HUES48 (cell line): ENCODE results near the gene FAM185A.

Experiments used
- H3K27ac ChIP-seq: one replicate; pipeline ENCODE4 v1.7.0; 2013; ENCODE audit warnings: low read depth, low read length, inconsistent platforms
- H3K27me3 ChIP-seq: 2 replicates; pipeline ENCODE4 v1.6.1; 2013; ENCODE audit warnings: mild to moderate bottlenecking, low read length; ENCODE audit not compliant: control insufficient read depth, insufficient read depth
- H3K36me3 ChIP-seq: 2 replicates; pipeline ENCODE4 v1.6.1; 2013; ENCODE audit warnings: low read length; ENCODE audit not compliant: control insufficient read depth, insufficient read depth
- H3K4me1 ChIP-seq: 2 replicates; pipeline ENCODE4 v1.6.1; 2013; ENCODE audit warnings: mild to moderate bottlenecking, low read length; ENCODE audit not compliant: control insufficient read depth, insufficient read depth
- H3K4me3 ChIP-seq: 2 replicates; pipeline ENCODE4 v1.5.1; 2013; ENCODE audit warnings: mild to moderate bottlenecking, low read depth, low read length
- H3K9ac ChIP-seq: 2 replicates; pipeline ENCODE4 v1.6.1; 2013; ENCODE audit warnings: mild to moderate bottlenecking, low read depth, low read length, moderate library complexity
- H3K9me3 ChIP-seq: 2 replicates; pipeline ENCODE4 v1.6.1; 2013; ENCODE audit warnings: low read length; ENCODE audit not compliant: control insufficient read depth, insufficient read depth

The FAM185A gene

DNA sequence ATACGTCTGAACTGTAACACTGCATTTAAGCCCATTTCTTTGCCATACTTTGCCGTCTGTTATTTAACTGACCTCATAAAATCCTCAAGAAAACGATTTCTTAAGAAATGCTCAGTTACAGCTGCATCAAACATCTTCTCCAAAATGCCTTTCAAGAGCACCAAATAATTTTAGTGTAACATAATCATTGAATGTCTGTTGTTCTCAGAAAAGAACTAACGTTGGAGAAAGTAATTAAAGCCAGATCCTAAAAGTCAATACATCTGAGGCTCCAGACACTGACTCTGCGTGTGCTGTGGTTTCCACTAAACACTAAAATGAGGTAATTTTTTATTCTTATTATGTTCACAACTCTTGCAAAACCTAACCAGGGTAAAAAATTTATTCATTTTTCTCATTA, 100.3 kb downstream of the FAM185A start:
- H3K36me3 ChIP-seq: no peaks in the 10 kb centered on the region
- H3K9me3 ChIP-seq: no peaks in the 10 kb centered on the region
- H3K4me3 ChIP-seq: no peak overlapping the region
- H3K4me1 ChIP-seq: no peaks in the 10 kb centered on the region
- no peak overlapping the region for H3K9ac ChIP-seq
- no peak overlapping the region for H3K27ac ChIP-seq
- no peaks in the 10 kb centered on the region for H3K27me3 ChIP-seq

DNA sequence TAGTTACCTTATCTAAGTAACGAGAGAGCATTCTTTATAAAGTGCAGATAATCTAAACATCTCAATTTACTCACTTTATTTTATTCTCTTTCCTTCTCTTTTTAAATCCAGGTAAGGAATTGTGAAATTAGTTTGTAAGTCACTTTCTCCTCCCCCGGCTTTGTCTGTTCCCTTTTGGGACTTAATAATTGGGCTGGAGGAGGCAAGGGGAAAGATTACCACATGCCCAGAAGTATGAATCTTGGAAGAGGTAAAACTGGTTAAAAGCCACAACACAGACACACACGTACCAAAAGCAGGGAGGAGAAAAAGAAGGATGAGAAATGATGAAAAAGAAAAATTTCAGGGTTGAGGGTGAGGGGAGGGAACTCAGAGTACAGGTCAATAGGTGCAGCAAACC, 100.7 kb downstream of the FAM185A start:
- H3K27me3 ChIP-seq: no peaks in the 10 kb centered on the region
- no peaks in the 10 kb centered on the region for H3K9me3 ChIP-seq
- no peak overlapping the region for H3K4me3 ChIP-seq
- no peaks in the 10 kb centered on the region for H3K36me3 ChIP-seq
- no peak overlapping the region for H3K9ac ChIP-seq
- H3K4me1 ChIP-seq: no peaks in the 10 kb centered on the region
- no peak overlapping the region for H3K27ac ChIP-seq

DNA sequence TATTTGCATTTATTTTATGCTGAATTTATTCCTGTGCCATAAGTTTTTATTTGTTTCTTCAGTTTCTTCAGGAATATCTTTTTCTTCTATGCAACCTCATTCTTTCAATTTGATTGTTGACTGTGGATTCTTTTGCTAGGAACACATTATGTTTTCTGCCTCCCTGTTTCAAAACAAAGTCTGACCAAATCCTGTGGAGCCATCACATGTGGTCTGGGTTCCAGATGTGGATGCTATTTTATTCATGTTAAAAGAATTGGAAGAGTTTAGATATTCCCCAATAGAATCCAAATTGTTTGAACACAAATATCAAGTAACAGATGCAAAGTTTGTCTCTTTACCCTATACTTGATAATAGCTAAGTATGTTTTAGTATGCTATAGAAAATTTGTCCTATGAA, 107.2 kb downstream of the FAM185A start:
- Histone ChIP-seq H3K4me3 (no peak overlapping the region), H3K36me3 (no peaks in the 10 kb centered on the region), H3K27ac (no peak overlapping the region), H3K27me3 (no peaks in the 10 kb centered on the region), H3K9me3 (no peaks in the 10 kb centered on the region), H3K9ac (no peak overlapping the region), H3K4me1 (peaks cover 7% of the 10 kb centered on the region; the same call in 1 of the 2 replicates)
